Activated naive CD4-positive, alpha-beta T cell treated with anti-CD3 and anti-CD28 coated beads, Interleukin-2, amount 50 U/mL, for 16 hours (primary cell): ENCODE results near the gene TNFAIP3.

ENCODE experiments used
- DNase-seq: peaks from one replicate; pipeline ENCODE4 v3.0.0-alpha.2; 2020

The TNFAIP3 gene

DNA sequence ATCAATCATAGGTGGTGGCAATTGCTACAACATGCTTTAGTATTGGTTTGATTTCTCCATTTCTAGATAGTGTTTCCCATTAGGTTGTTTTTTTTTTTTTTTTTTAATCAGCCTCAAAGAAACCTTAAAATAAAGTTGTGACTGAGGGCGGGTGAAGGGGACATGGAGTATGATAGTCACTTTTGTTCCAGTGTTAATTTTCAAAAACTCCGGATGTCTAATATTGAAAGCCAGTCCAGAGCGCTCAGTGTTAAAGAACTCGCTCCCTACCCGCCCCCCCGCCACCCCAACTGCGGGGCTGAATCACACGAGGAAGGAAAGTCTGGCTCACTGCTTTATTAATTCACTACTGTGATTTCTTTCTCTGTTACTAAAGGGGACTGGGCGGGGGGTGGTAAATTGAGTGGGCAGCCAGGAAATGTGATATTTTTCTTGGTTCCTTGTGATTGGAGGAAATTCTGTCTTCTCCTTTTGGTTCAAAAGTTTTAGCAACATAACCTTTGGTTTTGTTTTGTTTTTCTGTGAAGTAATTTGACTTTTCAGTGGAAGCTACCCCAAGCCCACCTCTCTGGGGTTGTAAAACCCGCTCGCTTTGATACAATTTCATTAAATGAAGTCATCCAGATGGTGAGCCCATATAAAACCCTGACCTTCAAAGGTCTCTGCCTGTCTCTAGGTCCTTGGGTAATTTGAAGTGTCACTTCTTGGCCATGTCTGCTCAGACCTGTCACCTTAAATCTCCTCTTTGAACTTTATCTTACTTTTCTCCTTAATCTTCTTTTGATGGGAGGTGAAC is 38.0 kb downstream of the TNFAIP3 start:
- DNase-seq = peak; percentile 86

DNA sequence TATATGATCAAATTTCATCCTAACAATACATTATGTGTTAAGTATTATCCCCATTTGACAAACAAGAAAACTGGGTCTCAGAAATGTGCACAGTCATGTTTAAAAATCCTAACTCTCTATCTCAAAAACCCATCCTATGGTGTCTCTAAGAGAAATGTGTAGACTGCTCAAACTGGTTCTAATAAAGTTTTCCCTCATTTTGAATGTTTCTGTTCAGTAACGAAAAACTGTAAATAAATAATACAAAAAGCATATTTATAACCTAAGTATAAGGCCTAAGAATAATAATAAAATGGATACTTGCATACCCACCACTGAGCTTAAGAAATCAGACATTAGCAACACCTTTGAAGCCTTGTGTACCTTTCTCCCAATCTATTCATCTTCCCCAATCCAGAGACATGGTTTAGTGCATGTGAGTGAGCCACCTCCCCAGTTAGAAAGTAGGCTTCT is 39.0 kb downstream of the TNFAIP3 start:
- no peak for DNase-seq

DNA sequence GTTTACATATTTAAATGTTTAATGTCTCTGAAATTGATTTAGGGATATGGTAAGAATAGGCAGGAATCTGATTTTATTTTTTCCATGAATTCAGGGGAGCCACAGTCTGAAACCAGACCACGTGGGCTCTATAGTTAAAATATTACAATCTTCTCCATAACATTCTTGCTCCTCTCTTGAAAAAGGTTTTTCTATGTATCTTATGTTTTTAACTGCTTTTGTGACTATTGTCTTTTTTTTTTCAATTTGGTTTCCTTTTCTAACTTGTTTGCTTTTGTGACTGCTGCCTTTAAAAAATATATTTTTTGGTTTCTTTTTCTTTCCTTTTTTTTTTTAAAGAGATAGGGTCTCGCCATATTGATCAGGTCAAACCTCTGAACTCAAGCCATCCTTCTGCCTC is 40.1 kb downstream of the TNFAIP3 start:
- no peak for DNase-seq

DNA sequence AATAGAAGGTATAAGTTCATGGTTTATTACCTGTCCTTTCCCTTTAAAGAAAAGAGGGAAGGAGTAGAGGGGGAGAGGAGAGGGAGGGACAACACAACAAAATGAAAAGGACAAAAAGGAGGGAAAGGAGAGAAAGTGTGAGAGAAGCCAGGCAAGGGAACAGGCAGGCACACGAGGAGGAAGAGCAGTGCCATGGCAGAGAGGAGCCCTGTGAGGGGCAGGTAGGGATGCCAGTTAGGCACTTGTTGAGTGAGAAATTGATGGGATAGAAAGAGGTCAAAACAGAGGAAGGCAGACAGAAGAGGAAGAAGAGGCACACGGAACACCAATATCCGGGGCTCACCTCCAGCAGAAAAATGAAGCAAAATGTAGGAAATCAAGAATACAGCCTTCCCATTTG is 42.5 kb downstream of the TNFAIP3 start:
- no peak for DNase-seq

DNA sequence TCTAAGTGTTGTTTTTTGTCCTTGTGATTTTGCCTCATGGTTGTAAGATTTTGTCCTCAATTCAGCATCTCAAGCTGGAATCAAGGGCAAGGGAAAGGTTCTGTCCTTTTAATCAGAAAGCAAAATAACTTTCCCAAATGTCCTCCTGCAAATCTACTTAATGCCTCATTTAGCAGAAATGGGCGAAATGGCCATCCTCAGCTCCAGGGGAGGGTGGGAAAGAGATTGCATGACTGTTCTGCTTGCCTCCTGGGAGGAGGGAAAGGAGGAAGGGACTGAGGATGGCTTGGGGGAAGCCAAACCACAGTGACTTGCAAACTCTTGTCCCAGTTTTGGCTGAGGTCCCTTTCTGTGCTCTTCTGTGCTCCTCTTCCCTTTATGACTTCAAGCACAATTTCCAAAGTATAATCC is 43.4 kb downstream of the TNFAIP3 start:
- DNase-seq = no peak

DNA sequence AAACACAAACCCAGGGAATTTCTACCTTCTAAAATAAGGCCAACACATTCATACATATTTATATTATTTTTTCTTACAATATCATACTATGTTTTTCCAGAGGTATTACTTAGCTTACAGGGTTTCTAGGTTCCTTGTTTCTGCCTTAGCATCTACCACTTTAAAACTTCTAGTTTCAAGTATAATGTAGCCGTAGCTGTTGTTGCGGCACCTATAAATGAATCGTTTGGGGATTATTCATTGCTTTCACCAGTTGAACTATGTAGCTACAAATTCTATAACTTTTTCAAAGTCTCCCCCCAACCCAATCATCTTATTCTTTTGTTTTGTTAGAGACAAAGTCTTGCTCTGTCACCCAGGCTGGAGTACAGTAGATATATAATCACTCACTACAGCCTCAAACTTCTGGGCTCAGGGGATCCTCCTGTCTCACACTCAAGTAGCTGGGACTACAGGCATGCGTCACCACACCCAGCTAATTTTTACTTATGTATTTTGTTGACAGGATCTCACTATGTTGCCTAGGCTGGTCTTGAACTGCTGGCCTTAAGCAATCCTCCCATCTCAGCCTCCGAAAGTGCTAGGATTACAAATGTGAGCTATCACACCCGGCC is 43.9 kb downstream of the TNFAIP3 start:
- DNase-seq = no peak

DNA sequence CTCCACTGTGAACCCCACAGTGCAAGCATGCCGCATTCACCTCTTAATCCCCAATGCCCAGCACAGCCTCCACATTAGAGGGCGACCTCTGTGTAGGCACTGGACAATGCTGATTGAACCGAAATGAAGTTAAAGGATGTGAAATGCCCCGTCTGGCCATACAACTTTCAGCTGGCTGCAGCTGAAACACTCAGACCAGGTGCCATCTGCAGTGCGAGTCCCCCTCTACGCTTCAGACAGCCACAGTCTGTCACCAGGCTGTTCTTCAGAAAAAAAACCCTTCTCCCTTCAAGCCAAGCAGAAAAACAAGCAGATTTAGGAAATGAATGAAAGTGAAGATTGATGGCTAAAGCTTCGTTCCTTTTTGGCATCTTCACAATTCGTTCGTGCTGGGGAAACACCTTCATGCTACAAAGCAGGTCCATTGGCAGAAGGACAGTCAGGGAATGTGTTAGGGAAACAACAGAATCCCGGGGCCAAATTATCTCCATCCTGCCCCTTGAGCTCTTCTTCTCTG is 44.7 kb downstream of the TNFAIP3 start:
- no peak for DNase-seq

DNA sequence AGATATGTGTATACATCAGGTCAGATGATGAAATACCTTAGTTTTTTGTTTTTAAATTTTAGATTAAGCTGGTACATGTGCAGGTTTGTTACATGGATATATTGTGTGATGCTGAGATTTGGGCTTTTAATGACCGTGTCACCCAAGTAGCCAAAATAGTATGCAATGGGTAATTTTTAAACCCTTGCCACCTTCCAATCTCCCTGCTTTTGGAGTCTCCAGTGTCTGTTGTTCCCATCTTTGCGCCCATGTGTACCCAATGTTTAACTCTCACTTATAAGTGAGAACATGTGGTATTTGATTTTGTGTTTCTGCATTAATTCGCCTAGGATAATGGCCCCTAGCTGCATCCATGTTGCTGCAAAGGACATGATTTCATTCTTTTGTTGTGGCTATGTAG is 45.8 kb downstream of the TNFAIP3 start:
- DNase-seq = no peak

DNA sequence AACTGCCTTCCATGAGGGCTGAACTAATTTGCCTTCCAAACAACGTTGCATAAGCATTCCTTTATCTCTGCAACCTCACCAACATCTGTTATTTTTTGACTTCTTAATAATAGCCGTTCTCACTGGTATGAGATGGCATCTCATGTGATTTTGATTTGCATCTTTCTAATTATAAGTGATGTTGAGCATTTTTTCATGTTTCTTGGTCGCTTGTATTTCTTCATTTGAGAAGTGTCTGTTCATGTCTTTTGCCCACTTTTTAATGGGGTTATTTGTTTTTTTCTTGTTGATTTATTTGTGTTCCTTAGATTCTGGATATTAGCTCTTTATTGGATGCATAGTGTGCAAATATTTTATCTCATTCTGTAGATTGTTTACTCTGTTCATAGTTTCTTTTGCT is 46.4 kb downstream of the TNFAIP3 start:
- DNase-seq = no peak

DNA sequence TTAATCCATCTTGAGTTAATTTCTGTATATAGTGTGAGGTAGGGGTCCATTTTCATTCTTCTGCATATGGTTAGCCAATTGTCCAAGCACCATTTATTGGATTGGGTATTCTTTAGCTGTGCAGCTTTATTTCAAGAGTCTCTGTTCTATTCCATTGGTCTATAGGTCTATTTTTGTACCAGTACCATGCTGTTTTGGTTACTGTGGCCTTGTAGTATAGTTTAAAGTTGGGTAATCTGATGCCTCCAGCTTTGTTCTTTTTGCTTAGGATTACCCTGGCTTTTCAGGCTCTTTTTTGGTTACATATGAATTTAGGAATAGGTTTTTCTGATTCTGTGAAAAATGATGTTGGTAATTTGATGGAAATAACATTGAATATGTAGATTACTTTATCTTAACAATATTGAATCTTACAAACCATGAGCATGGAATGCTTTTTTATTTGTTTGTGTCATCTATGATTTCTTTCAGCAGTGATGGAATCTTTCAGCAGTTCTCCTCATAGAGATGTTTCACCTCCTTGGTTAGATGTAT is 47.0 kb downstream of the TNFAIP3 start:
- DNase-seq = no peak

DNA sequence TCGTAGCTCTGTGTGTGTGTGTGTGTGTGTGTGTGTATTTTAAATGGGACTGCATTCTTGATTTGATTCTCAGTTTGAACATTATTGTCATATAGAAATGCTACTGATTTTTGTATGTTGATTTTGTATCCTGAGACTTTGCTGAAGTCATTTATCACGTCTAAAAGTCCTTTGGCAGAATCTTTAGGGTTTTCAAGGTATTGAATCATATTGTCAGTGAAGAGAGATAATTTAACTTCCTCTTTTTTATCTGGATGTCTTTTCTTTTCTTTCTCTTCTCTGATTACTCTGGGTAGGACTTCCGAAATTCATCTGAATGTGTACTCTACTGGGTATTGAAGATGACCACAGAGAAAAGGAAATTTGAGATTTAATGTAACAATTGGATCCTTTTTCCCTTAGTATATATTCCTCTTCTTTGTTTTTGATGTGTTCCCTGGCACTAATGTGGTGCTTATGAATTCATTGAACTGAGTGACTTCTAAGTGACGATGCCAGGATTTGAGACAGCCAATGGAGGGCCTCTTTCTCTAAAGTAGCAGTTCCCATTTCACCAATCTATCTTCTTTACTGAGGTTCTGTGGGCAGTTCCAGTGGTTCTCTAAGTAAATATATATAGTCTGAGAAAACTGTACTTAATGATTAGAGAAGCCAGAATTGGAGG is 47.6 kb downstream of the TNFAIP3 start:
- DNase-seq = no peak

DNA sequence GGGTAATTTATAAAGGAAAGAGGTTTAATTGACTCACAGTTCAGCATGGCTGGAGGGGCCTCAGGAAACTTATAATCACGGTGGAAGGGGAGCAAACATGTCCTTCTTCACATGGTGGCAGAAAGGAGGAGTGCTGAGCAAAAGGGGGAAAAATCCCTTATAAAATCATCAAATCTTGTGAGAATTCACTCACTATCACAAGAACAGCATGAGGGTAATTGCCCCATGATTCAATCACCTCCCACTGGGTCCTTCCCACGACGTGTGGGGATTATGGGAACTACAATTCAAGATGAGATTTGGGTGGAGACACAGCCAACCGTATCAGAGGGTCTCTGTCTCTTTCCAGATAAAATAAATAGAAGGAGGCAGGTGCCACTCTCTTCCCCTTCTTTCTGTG is 48.7 kb downstream of the TNFAIP3 start:
- no peak for DNase-seq

DNA sequence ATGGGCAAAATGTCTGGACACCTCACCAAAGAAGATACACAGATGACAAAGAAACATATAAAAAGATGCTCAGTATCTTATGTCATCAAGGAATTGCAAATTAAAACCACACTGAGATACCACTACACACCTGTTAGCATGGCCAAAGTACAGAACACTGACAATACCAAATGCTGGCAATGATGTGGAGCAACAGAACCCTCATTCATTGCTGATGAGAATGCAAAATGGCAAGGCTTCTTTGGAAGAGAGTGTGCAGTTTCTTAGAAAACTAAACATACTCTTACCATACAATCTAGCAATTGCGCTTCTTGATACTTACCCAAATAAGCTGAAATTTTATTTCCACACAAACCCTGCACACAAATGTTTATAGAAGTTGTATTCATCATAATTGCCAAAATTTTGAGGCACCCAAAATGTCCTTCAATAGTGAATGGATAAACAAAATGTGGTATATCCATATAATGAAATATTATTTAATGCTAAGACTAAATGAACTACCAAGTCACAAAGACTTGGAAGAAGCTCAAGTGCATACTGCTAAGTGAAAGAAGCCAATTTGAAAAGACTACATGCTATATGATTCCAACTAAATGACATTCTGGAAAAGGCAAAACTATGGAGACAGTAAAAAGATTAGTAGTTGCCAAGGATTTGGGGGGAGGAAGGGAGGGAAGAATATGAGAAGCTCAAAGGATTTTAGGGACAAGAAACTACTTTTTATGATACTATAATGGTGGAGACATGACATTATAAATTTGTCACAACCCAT is 50.7 kb downstream of the TNFAIP3 start:
- no peak for DNase-seq

DNA sequence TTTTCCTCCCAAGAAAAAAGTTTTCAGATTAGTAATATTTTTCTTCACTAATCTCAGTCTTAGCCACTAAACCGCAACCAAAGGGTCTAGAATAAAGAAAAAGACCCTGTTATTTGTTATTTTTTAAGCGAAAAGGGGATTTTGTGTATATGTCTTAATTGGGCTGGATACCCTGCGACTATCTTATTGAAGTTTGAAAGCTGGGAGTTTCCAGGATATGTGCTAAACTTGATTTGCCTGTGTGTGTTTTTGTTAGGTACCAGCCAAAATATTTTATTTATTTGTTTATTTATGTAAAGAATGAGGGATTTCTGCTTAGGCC is 52.4 kb downstream of the TNFAIP3 start:
- no peak for DNase-seq

DNA sequence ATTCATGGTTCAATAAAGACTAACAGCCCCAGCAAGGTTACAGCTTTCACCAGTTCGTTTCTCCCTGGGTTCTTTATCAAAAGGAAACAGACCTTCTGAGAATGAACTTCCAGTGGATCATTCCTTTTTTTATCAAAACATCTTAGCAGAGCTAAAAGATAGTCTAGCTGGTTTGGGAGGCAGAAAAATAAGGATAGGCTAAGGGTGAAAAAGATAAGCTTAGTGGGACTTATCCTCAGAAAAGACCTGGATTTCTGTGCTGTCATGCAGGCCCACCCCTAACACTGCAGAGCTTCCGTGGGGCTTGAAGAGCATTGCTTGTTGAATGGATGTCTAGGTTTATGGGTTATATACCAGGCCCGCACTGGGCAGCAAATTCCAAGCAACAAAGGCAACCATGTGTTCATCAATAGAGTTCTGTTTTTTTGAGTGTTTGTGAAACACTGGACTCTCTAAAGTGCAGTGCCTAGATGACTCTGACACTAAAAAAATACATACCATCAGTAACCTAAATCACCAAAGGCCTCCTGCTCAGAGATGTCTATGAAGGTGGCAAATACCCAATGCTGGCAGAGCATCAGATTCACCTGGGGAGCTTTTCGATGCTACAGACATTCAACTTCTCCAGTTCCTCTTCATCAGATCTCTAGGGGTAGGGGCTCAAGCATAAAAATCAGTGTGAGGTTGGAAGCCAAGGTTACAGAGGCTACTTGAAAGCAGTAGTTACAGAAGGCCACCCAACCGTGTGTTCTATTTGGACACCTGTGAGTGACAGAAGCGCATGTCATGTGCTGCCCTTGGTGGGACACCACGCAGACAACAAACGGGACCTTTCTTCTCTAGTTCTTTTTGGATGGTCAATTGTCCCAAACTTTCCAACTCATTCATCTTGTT is 53.0 kb downstream of the TNFAIP3 start:
- no peak for DNase-seq

DNA sequence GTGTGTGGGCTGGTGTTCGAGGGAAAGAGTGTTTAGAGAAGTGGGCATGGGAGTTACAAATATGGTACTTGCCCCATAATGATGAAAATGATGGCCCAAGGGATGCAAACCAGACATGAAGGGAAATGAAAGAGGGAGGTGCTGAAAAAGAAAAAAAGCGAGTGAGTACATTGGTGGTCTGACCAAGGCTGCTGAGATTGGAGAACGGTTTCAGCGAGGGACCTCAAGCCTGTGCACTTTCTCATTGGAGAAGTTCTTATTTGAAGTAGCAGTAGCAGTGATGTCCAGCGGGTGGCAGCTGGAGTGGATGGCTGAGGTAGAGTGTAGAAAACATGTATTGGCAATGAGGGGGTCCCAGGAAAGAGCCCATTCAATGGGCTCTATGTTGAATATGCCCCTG is 54.8 kb downstream of the TNFAIP3 start:
- DNase-seq = no peak

DNA sequence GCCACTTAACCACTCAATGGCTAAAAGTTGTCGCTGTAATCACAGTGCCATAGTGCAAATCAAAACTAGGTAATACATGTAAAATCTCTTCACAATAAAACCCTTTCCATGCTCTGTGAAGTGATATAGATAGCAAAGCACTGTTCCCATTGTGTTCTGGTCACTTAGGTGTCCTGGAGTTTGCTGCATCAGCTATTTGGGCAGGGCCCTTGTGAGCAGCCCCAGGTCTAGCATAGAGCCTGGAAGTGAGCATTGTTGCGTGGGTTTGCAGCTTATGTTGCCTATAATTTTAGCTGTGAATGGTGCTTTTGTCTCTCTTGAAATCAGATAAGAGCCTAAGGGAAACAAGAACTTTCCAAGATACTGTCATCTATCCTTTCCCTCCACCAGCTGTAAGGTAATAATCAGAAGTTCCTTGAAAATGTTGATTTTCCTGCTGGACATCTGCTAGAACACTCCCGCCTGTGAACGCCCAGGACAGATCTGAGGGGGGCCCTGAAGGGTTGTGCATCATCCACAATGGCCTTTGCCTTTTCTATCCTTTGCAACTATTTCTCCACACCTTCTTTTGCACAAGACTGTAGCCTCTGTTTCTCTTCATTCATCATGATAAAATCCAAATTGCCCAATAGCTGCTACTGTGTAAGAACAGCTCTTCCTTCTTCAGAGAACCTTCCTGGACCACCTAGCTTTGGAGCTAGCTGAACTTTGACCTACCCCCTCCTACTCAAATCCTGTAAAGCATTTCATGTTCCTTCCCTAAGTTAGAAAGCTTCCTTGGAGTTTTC is 57.0 kb downstream of the TNFAIP3 start:
- no peak for DNase-seq

DNA sequence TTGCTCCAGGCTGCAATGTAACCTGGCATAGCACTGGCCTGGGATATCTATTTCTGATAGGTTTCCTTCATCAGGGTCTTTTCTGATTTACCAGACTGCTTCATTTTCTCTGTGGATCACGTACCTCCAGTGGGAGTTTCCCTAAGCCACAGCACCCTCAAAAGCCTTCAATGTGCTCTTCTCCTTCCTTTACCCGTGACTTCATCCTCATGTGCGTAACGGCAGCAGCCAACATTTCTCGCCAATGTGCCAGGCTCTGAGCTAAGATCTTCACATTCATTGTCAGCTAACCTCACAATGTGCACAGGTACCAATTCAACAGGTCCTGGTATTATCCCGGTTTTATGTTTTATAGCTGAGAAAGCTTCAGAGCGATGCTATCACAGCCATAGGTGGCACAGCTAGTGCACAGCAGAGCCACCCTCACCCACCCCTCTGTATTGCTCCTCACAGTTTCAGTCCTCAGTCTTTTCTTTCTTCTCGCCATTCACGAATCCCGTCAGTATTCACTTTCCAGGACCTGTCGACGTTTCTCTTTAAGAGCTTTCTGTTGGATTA is 58.2 kb downstream of the TNFAIP3 start:
- DNase-seq = no peak

DNA sequence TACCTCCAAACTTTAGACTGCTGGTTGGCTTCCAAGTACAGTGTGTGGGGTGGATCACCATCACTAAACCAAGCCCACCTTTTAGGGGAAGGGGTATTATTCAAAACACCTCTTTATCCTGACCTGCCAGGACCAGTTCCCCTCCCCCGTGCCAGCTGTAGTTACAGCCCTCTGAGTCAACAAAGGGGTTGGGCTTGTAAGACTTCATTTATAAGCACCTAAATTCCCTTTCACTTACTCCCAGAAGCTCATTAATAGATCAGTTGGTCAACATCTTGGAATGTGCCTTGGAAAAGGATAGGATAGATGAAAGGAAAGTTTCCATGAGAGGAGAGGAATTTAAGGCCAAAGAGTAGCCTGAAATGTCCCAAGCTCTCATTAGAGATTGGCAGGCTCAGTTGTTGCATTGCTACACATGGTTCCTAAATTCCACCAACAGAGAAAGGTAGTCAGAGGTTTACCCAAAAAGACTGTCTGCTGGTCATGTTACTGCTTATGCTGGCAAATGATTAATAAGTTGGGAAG is 59.2 kb downstream of the TNFAIP3 start:
- DNase-seq = peak; percentile 39

DNA sequence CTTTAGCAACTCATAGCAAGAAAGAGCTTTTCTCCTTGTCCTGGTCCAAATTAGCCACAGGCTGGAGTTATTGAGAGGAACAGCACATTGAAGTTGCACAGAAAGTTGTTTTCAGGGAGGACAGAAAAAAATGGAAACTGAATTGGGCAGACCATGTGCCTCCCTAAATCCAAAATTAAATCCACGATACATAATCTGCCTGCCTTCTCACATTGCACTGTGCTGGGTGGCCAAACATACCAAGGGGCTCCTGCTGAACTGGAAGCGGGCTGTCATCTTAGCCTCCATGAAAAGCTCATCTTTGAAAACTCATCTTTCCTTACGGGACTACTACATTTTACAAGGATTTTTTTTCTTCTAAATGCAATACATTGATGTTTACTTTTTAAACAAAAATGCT is 59.9 kb downstream of the TNFAIP3 start:
- no peak for DNase-seq
